Choroid plexus epithelial cell (primary cell): ENCODE data around the gene PITPNM1.
"Not testable (repeated sequence)": the region's sequence is repeated elsewhere in the genome, so short reads cannot be mapped to it uniquely, and the experiment has no call there.

Source experiments
- DNase-seq: peaks from one replicate; pipeline ENCODE4 v3.0.0-alpha.2; 2010; ENCODE audit warnings: low read depth
- H3K4me3 ChIP-seq: 2 replicates; pipeline ENCODE4 v1.5.1; 2011; ENCODE audit warnings: low read depth, mild to moderate bottlenecking, control low read depth, low read length, moderate library complexity
- TF ChIP-seq, protein P1 (sequence below): conservative IDR thresholded peaks from 2 replicates; pipeline ENCODE4 v1.5.1; 2011; ENCODE audit warnings: low read depth, mild to moderate bottlenecking, control low read depth, inconsistent platforms, low read length, moderate library complexity

The PITPNM1 gene

DNA sequence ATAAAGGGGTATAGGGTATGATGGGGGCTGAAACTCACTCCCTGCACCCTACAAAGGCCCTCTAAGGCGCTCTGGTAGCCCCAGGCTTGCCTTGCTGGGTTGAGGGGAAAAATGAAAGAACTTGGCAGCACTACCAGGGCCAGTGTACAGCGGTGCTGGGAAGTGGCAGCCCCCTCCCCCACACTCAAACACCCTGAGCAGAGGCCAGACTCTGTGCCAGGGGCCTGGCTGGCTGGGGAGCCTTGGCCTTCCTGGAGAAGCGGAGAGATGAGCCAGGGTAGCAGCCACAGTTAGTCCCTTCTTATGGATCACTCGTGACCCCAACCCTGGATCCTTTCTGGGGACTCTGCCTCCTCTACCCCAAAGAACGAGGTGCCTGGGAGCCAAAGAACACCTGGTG, 38.8 kb downstream of the PITPNM1 start:
- DNase-seq: no peak
- TF ChIP-seq, protein P1, sequence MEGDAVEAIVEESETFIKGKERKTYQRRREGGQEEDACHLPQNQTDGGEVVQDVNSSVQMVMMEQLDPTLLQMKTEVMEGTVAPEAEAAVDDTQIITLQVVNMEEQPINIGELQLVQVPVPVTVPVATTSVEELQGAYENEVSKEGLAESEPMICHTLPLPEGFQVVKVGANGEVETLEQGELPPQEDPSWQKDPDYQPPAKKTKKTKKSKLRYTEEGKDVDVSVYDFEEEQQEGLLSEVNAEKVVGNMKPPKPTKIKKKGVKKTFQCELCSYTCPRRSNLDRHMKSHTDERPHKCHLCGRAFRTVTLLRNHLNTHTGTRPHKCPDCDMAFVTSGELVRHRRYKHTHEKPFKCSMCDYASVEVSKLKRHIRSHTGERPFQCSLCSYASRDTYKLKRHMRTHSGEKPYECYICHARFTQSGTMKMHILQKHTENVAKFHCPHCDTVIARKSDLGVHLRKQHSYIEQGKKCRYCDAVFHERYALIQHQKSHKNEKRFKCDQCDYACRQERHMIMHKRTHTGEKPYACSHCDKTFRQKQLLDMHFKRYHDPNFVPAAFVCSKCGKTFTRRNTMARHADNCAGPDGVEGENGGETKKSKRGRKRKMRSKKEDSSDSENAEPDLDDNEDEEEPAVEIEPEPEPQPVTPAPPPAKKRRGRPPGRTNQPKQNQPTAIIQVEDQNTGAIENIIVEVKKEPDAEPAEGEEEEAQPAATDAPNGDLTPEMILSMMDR: no peak
- H3K4me3 ChIP-seq: no peak overlapping the region

DNA sequence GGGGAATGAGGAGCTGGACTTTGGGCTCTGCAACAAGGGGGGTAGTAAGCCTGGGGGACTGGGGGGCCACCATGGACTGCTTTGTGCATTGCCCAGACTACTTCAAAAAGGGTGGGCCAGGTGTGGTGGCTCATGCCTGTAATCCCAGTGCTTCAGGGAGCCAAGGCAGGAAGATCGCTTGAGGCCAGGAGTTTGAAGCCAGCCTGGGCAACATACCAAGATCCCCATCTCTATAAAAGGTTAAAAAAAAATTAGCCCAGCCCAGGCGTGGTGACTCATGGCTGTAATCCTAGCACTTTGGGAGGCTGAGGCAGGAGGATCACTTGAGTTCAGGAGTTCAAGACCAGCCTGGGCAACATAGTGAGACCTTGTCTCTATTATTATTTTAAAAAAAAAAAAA, 39.6 kb downstream of the PITPNM1 start:
- DNase-seq: not testable (repeated sequence)
- peak overlapping the region; percentile 79 for H3K4me3 ChIP-seq

DNA sequence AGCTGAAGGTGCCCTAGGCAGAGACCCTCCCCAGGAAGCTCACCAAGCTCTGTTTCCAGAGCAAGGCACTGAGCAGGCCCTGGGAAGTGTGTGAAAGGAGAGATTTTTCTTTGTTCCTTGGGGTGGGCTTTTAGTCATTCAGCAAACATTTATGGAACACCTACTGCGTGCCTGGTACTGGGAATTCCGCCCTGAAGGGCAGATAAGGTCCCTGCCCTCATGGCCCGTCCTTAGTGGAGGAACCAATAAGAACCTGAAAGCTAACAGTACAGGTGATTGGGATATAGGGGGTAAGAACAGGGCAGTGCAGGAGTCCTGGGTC, 40.0 kb downstream of the PITPNM1 start:
- TF ChIP-seq, protein P1: no peak
- H3K4me3 ChIP-seq: peak overlapping the region; percentile 79
- DNase-seq: no peak

DNA sequence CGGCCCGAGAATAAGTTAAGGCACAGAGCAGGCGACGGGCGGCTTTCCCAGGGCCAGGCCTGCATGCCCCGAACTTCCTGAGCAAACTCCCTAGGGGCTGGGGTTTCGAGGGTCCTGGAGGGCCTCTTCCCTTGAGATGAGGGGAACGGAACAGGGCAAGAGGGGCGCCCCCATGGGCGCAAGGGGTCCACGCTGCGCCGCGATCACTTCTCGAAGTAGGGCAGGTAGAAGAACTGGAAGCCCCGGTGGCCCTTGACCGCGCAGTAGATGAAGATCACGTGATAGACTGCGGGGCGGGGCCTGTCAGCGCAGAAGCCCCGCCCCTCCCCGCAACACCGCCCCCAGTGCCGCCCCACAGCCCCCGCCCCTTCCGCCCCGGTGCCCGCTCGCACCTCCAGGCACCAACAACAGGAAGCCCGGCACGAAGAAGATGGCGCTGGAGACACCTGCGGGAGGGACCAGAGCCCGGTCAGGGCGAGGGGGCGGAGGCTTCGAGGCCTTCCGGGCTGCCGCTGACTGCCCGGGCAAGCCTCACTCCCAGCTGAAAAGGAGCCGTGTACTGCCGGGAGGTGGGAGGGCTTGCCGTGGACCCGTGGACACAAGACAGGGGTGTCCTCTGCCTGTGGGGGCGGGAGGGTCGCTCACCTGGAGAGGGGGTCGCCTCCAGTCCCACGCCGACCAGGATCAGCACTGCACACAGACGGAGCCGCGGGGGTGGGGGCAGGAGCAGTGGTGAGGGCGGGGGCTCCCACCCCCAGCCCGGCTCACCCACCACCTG, 40.6 kb downstream of the PITPNM1 start:
- peak; percentile 79 for DNase-seq
- H3K4me3 ChIP-seq: peak overlapping the region; percentile 79
- TF ChIP-seq, protein P1: no peak

DNA sequence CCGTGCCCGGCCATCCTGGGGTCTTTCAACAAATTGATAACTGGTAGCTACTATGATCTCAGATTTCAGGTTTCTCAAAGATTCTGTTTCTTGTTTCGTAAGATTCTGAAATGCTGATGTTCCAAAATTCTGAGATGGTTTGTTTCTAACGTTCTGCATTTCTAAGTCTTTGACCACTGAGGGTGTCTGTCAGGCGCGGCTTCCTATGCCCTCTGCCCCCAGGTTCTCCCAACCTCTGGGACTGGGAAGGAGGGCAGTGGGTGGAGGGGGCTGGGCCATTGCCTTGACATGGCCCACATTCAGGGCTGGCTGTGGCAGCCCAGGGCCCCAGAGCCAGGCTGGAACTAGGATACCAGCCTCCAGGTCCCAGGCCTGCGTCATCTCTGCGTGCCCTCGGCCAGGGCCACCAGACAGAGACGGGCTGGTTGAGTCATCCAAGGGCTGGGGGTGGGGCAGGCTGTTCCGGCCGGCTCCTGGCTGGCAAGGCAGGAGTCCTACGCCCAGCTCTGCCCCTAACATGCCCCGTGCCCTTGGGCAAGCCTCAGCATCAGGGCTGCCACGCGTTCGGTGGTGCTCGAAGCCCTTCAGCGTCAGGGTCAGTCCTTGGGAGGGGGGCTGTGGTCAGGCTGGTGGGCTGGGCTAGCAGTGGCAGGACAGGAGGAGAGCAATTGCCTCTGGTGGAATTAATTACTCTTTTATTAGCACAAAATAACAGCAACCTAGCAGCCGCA, 41.3 kb downstream of the PITPNM1 start:
- H3K4me3 ChIP-seq: peak overlapping the region; percentile 79
- TF ChIP-seq, protein P1: no peak
- no peak for DNase-seq

DNA sequence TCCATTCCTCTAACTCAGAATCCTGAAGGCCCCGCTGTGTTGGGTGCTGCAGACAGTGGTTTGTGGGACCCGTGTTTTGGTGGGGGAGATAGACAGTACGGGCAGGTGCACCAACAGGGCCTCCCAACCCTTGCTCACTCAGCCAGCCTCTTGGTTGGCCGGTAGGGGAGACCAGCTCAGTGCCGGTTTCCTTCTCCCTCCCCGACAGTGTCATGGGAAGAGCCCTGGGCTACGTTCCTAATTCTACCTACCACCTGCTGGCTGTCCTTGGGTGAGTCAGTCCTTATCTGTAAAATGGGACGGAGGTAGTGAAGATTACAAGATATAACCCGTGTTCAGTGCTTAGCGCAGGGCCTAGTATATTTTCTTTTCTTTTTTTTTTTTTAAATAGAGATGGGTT, 42.0 kb downstream of the PITPNM1 start:
- no peak for DNase-seq
- TF ChIP-seq, protein P1: no peak
- H3K4me3 ChIP-seq: no peak overlapping the region

DNA sequence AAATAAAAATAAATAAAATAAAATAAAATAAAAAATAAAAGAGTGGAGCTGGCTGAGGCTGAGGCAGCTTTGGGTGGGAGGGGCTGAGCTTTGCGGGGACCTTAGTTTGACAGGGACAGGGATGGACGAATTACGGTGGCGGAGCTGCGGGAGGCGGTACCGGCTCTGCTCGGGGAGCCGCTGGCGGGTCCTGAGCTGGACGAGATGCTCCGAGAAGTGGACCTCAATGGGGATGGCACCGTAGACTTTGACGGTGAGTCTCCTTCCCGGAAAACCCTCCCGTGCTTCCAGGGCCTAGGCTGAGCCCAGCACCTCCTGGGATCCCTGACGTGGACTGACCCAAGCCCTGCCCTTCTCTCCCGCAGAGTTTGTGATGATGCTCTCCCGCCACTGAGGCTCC, 46.9 kb downstream of the PITPNM1 start:
- no peak overlapping the region for H3K4me3 ChIP-seq
- DNase-seq: no peak
- TF ChIP-seq, protein P1: no peak
